ENCODE results near the gene PITPNM3. TPM values are rescaled to one million over a fixed set of nuclear protein-coding genes. Genes with fewer than 3 reads are reported as not detected.

The PITPNM3 gene
- total RNA-seq, 4 donors from 2014 or later = 12.7 to 51.6 (median 29.7) TPM

DNA sequence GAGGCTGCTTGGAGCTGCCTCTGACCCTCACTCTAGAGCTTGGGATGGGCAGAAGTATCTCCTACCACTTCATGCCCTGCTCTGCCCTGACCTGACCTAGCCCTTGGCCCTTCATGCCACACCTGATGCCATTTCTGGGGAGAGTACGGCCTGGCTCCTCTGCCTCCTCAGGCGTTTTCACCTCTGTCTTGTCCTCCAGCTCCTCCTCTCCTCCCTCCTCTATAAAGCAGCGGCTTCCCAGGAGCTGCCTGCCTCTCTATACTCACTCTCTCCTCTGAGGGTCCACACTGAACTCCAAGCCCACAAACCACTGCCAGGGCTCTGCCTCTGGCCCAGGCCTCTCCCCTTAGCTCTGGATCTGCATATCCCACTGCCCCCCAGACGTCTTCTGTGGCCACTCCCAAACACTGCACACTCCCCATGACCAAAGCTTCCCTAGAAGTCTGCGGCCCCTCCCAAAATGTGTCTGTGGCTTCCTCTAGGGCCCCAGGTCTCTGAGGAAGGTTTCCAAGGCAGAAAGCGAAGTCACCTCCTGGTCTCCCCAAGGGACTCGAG, 52.6 kb downstream of the PITPNM3 start:
- H3K4me3 ChIP-seq = no peak overlapping the region

DNA sequence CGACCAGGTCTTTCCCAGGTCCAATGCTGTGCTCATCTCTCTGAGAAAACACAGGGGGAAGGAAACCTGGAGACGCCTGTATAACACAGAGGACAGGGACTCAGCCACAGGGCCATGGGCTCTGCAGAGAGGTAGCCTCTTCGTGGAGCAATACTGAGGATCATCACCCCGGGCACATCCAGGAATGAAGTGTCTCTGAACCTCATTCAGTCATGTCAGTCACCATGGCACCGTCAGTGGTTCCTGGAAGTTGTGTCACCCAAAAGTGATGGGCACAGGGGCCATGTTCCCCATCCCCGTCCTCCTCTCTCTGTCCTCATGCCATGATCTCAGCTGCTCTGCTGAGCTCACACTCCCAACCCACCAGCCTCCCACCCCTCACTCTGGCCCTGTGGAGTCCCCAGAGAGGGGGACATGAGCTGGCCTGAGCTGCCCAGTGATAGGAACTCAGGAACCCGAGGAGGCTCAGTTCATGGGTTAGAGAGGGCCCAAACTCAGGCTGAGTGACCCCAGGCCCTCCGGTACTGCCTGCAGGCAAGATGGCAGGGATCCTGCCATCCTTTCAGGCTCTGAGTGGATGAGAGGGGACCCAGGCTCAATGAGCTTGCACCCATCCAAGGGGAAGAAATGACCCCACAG, 53.4 kb downstream of the PITPNM3 start:
- no peaks in the 10 kb centered on the region for H3K9me3 ChIP-seq
- H3K27me3 ChIP-seq = no peaks in the 10 kb centered on the region
- no peak for DNase-seq
- intact Hi-C loops (cut with DNase I; ENCODE audit: low total_unique reads) (no loop called here), in situ Hi-C loops (cut with MboI; ENCODE audit: low pct_ligation_motif_present in 1 of 4, low pct_unique_long_range_greater_than_20kb in 1 of 4, low sequenced_read_pairs in 3 of 4) (no loop called here)
- H3K4me1 ChIP-seq = peaks cover 0 to 25% (median 12%) of the 10 kb centered on the region in 4 donors
- H3K4me3 ChIP-seq = no peak overlapping the region
- H3K36me3 ChIP-seq = no peaks in the 10 kb centered on the region
- H3K27ac ChIP-seq = no peak overlapping the region
- TF ChIP-seq, protein P1, sequence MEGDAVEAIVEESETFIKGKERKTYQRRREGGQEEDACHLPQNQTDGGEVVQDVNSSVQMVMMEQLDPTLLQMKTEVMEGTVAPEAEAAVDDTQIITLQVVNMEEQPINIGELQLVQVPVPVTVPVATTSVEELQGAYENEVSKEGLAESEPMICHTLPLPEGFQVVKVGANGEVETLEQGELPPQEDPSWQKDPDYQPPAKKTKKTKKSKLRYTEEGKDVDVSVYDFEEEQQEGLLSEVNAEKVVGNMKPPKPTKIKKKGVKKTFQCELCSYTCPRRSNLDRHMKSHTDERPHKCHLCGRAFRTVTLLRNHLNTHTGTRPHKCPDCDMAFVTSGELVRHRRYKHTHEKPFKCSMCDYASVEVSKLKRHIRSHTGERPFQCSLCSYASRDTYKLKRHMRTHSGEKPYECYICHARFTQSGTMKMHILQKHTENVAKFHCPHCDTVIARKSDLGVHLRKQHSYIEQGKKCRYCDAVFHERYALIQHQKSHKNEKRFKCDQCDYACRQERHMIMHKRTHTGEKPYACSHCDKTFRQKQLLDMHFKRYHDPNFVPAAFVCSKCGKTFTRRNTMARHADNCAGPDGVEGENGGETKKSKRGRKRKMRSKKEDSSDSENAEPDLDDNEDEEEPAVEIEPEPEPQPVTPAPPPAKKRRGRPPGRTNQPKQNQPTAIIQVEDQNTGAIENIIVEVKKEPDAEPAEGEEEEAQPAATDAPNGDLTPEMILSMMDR (IDR thresholded peaks at IDR 0.05) = no peak
- no peak for TF ChIP-seq POLR2AphosphoS5 (IDR thresholded peaks at IDR 0.05)
- TF ChIP-seq EP300 (IDR thresholded peaks at IDR 0.05; ENCODE audit: low read depth) = no peak
- TF ChIP-seq POLR2A (IDR thresholded peaks at IDR 0.05) = no peak
- 79% methylated on average over 8 of the region's 8 CpGs; no CpG with 5 or more reads in 1 of the 2 donors for WGBS, 2 donors (ENCODE audit: low coverage in 1 of 2)

More for the DNA sequence above, 52.6 kb downstream of the PITPNM3 start:
- H3K36me3 ChIP-seq = no peaks in the 10 kb centered on the region
- WGBS, 2 donors (ENCODE audit: low coverage in 1 of 2) = 83 to 93% methylated on average over 3 to 7 of the region's 7 CpGs
- TF ChIP-seq, protein P1 (IDR thresholded peaks at IDR 0.05) = no peak
- TF ChIP-seq POLR2AphosphoS5 (IDR thresholded peaks at IDR 0.05) (no peak), EP300 (IDR thresholded peaks at IDR 0.05; ENCODE audit: low read depth) (no peak), POLR2A (IDR thresholded peaks at IDR 0.05) (no peak)
- intact Hi-C loops (cut with DNase I; ENCODE audit: low total_unique reads) = no loop called here
- peaks cover 0 to 32% (median 16%) of the 10 kb centered on the region in 4 donors for H3K4me1 ChIP-seq
- H3K27me3 ChIP-seq = no peaks in the 10 kb centered on the region
- in situ Hi-C loops (cut with MboI; ENCODE audit: low pct_ligation_motif_present in 1 of 4, low pct_unique_long_range_greater_than_20kb in 1 of 4, low sequenced_read_pairs in 3 of 4) = no loop called here
- DNase-seq = no peak
- no peaks in the 10 kb centered on the region for H3K9me3 ChIP-seq
- H3K27ac ChIP-seq = no peak overlapping the region

DNA sequence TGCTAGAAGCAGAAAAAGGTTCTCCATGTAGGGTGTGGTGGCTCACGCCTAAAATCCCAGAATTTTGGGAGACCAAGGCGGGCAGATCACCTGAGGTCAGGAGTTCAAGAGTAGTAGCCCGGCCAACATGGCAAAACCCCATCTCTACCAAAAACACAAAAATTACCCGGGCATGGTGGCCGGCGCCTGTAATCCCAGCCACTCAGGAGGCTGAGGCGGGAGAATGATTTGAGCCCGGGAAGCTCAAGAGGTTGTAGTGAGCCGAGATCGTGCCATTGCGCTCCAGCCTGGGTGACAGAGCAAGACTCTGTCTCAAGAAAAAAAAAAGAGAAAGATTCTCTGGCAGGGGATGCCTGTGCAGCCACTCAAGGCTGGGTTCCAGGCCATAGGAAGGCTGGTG, 54.2 kb downstream of the PITPNM3 start:
- no peak overlapping the region for H3K4me3 ChIP-seq
- H3K9me3 ChIP-seq = no peaks in the 10 kb centered on the region
- no peaks in the 10 kb centered on the region for H3K36me3 ChIP-seq
- in situ Hi-C loops (cut with MboI; ENCODE audit: low pct_ligation_motif_present in 1 of 4, low pct_unique_long_range_greater_than_20kb in 1 of 4, low sequenced_read_pairs in 3 of 4) (no loop called here), intact Hi-C loops (cut with DNase I; ENCODE audit: low total_unique reads) (no loop called here)
- no peak for TF ChIP-seq EP300 (IDR thresholded peaks at IDR 0.05; ENCODE audit: low read depth)
- TF ChIP-seq POLR2AphosphoS5 (IDR thresholded peaks at IDR 0.05) = no peak
- TF ChIP-seq, protein P1 (IDR thresholded peaks at IDR 0.05) = no peak
- no peak for TF ChIP-seq POLR2A (IDR thresholded peaks at IDR 0.05)
- H3K27ac ChIP-seq = no peak overlapping the region
- no peaks in the 10 kb centered on the region for H3K27me3 ChIP-seq
- 60 to 97% methylated on average over 1 to 11 of the region's 11 CpGs for WGBS, 2 donors (ENCODE audit: low coverage in 1 of 2)
- DNase-seq = no peak
- peaks cover 0 to 19% (median 10%) of the 10 kb centered on the region in 4 donors for H3K4me1 ChIP-seq

DNA sequence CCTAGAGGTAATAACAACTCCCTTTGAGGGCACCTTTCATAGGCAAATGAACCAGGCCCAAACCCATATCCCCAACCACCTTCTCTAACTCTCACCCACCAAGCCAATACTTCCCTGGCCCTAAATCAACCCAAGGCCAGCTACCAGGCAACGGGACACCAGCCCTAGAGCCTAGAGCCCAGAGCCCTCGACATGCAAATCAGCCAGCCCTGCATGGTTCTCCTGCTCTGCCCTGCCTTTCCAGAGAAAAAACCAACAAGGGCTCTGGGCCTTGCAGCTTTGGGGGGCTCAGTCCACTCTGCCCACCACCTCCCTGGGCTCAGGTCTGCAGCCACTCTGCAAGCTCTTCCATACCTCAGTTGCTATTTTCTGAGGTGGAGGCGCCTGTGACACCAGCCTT, 55.0 kb downstream of the PITPNM3 start:
- Histone ChIP-seq H3K27ac (no peak overlapping the region), H3K36me3 (no peaks in the 10 kb centered on the region), H3K4me1 (peaks cover 0 to 11% (median 3%) of the 10 kb centered on the region in 4 donors), H3K27me3 (no peaks in the 10 kb centered on the region), H3K4me3 (no peak overlapping the region), H3K9me3 (no peaks in the 10 kb centered on the region)
- DNase-seq = no peak
- no peak for TF ChIP-seq POLR2A (IDR thresholded peaks at IDR 0.05)
- TF ChIP-seq, protein P1 (IDR thresholded peaks at IDR 0.05) = no peak
- TF ChIP-seq EP300 (IDR thresholded peaks at IDR 0.05; ENCODE audit: low read depth) = no peak
- TF ChIP-seq POLR2AphosphoS5 (IDR thresholded peaks at IDR 0.05) = no peak
- in situ Hi-C loops (cut with MboI; ENCODE audit: low pct_ligation_motif_present in 1 of 4, low pct_unique_long_range_greater_than_20kb in 1 of 4, low sequenced_read_pairs in 3 of 4) = no loop called here
- intact Hi-C loops (cut with DNase I; ENCODE audit: low total_unique reads) = no loop called here
- 73% methylated on average over 3 of the region's 3 CpGs; no CpG with 5 or more reads in 1 of the 2 donors for WGBS, 2 donors (ENCODE audit: low coverage in 1 of 2)

Data from transverse colon (tissue), 4 donors.